NCI-H1417 (cell line): ENCODE data around the gene PHF23.
"Not testable (repeated sequence)": the region's sequence is repeated elsewhere in the genome, so short reads cannot be mapped to it uniquely, and the experiment has no call there.

ENCODE experiments used
- DNase-seq, 3 experiments: peaks; one replicate each; lab custom pipeline; 2025; lab: John Stamatoyannopoulos, UW

PHF23 gene

DNA sequence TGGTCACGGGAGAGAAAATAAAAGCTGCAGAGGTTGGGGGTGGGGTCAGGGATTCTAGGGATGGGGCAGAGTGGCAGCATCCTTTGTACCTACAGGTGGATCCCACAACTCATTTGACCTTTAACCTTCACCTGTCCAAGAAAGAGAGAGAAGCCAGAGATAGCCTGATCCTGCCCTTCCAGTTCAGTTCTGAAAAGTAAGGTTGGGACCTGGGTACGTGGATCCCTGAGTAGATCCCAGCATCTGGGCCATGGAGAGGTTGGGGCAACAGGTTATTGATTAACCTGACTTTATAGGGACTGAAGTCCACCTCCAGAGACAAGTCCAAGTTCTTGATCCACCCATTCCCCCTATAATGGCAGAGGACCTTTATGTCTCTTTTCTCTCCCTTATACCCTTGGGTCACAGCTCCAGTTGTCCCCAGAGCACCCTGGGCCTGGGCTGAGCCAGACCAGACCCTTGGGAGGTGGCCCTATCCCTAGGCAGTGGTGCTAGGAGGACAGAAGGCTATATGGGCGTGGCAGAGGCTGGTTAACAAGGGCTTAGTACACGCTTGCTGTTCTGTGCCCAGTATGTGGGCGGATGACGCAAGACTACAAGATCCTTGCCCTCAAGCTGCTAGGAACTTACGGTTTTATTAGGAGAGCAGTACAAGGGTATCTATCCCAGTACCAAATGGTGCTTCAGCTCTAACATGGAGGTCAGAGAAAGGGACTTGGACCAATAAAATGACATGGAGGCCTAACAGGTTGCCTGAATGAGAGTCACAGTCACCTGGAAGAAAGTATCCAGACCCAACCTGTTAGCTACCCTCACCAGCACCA lies 19.7 kb upstream of the PHF23 start:
- peak in 1 of 3 experiments; percentile 0 for DNase-seq

DNA sequence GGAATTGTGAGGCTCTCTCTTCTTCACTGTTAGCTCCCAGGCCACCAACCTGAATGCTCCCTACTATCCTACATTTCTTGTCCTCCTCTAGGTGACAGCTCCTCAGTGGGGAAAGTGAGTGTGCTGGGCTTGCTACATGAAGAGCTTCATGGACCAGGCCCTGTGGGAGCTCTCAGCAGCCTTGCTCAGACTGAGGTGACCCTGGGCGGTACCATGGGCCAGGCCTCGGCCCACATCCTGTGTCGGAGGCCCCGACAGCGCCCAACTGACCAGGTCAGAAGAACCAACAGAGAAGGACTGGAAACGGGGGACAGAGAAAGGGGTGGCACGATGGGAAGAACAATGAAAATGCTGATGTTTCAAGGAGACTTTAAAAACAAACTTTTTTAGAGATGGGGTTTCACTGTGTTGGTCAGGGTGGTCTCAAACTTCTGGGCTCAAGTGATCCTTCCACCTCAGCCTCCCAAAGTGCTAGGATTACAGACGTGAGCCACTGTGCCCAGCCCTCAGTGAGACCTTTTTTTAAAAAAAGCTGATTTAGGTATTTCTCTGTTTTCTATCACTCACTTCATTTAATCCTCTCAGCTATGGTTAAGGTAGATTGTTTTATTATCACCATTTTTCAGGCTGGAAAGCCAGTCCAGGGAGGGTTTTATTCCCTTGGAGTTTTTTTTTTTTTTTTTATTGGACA lies 17.7 kb upstream of the PHF23 start:
- DNase-seq = no peak

DNA sequence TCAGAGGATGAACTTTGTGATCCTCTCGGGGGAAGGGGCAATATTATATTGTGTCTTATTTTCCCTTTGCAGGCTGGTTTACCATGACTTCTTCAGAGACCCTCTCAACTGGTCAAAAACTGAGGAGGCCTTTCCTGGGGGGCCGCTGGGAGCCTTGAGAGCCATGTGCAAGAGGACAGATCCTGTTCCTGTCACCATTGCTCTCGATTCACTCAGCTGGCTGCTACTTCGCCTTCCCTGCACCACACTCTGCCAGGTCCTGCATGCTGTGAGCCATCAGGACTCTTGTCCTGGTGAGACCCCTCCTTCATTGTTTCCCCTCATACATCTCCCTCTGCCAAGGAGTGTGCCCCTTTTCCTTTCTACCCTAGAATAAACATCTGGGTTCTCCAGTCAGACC lies 15.3 kb upstream of the PHF23 start:
- DNase-seq = no peak

DNA sequence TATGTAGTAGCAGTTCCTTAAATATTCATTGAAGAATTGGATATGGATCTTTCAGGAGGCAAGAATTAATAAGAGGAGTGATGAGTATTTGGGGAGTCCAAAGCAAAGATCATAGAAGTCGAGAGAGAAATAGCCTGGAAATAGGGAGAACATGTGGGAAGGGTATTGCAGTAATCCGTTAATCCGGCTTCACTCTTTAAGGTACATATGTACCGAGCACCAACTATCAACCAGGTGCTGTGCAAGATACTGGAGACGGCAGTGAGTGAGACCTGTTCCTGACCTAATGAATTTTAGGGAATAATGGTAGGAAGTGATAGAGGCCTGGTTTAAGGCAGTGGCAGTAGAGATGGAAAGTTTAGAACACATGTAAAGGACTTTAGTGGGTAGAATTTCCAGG lies 13.8 kb upstream of the PHF23 start:
- no peak for DNase-seq

DNA sequence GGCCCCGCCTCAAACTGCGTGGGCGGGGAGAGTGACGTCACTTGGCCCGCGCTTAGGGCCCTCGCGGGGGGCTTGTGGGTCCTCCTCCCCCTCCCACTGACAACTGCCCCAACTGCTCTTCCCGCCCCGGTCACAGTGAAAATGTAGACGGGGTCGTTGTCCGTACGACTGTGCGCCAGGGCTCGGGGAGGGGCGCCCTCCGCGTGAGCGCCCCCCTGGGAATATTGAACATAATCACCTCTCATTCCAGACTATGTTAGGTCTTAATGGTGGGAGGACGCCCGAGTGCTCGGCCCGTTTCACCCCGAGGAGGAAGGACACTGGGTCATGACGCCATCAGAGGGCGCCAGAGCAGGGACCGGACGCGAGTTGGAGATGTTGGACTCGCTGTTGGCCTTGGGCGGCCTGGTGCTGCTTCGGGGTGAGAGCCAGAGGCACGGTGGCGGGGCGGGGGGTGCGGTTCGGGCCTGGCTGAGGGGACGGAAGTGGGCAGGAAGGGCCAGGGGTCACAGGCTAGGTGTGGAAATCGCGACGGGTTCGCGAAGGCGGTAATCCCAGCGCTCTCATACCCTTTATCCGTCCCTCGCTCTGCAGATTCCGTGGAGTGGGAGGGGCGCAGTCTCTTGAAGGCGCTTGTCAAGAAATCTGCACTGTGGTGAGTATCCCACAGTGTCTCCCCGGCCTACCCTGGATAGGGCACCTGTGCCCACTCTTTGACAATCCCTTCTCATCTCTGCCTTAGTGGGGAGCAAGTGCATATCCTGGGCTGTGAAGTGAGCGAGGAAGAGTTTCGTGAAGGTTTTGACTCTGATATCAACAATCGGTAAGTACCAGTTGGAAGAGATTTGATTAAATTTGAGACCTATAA lies 13.2 kb upstream of the PHF23 start, which contains the start of gene ELP5:
Gene ELP5 (plus strand): TSS at position 40 of the 868 bp plus-strand sequence. CDS start 336 bp downstream, at position 376.
- peak; percentile 77 to 96 (median 93) for DNase-seq

DNA sequence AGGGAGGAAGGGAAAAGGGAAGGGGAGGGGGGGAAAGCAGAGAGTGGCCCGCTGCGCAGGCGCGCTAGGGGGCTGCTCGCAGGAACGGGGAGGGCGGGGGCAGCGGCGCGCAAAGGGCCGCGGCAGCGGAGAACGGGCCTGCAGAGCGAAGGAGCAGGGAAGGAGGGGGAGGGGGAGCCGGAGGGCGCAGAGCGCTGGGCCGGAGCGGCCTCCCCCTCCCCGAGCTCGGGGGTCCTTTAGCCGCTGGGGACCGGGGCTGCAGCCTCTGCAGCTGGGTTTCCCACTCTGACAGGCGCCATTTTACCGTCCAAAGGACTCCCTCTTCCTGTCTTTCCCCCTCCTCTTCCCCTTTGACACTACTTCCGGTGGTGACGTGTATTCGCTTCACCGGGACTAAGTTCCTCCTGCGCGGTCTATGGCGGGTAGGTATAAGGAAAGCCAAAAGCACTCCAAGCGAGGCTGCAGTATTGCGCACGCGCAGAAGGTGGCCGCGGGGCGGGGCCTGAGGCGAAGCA lies 12.5 kb upstream of the PHF23 start, which contains the start of gene CTDNEP1:
Gene CTDNEP1 (minus strand): TSS at position 74 of the 515 bp plus-strand sequence. CDS start 438 bp downstream, outside the sequence.
- peak; percentile 94 to 99 (median 96) for DNase-seq

DNA sequence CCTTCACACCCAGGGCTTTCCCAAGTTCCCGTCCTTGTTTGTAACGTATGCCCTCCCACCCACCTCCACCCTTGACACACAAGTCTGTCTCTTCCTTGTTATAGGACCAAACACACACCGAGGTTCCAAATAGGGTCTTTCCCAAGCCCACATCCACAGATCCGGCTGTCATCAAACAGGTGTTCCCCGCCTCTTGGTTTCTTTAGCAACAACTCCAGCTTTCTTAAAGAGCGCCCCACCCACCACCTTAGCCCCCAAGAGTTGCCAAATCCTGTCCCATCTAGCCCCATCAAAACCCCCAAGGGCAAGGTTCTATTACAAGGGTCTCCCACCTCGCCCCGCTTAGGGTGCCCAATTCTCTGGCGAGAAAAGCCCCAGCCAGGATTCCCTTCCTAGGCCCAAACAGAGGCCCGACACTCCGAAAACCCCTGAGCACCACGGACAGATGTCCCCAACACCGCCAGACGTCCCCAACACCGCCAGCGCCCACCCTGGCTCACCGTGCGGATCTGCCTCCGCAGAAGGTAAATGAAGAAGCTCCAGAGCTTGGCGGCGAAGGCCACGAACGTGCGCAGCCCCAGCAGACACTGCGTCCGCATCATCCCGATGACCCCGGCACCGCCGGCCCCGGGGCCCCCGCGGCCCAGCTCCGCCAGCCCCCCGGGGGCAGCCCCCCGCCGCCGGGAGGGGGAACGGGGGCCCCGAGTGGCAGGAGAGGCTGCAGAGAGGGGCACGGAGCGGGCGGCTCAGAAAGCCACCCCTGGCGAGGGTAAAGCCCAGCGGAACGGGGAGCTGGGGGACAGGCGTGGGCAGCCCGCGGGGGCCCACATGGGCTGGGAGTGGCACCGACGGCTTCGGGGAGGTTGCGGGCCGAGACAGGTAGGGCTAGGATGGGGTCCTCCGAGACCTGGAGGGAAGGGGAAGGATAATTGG lies 11.7 kb upstream of the PHF23 start:
- peak in 2 of 3 experiments; percentile 12 to 32 for DNase-seq

DNA sequence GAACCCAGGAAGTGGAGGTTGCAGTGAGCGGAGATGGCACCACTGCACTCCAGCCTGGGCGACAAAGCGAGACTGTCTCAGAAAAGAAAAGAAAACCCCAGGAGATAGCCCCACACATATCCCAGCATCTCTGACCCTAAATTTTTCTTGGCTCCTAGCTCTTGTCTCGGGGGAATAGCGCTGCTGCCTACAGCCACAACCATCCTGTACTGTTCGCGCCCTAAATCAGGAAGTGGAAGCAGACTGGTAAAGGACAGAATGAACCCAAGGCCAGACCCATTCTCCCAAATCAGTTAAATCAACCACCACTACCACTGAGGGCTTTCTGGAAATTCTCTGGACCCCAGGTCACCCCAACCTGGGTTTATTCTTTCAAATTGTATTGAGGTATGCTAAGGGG lies 10.6 kb upstream of the PHF23 start:
- no peak for DNase-seq

DNA sequence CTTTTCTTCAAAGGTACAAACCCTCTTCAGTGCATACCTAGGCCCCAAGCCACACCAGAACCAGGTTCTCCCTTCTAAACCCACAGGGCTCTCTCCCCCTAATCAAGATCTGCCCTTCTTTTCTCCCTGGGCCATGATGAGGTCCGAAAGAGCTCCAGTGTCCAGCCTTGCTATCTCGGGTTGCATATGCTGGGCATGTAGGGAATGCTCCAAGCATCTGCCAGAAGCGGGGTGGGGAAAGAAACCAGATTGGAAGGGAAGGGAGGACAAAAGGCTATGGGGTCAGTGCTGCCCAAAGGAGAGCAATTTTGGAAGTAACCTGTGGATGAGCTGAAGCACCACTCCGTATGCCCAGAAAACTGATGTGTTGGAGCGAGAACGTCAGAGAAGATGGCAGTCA lies 10.0 kb upstream of the PHF23 start:
- DNase-seq = no peak

DNA sequence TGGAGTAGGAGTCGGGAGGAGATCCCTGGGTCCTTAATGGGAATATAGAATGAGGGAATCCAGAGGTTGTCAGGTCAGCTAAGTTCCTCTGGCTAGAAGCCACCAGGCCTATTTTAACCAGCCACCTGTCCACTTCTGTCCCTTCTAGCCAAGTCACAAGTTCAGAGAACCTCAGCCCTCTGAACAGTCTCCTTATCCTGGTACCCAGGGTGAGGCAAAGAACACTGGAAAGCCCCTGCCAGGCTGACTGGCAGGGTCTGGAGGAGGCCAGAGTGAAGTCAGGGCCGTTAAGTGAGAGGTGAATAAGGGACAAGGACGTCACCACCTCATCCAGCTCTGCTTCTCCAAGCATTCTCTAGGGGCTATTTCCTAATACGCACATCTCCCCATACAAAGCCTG lies 9.5 kb upstream of the PHF23 start:
- no peak for DNase-seq

DNA sequence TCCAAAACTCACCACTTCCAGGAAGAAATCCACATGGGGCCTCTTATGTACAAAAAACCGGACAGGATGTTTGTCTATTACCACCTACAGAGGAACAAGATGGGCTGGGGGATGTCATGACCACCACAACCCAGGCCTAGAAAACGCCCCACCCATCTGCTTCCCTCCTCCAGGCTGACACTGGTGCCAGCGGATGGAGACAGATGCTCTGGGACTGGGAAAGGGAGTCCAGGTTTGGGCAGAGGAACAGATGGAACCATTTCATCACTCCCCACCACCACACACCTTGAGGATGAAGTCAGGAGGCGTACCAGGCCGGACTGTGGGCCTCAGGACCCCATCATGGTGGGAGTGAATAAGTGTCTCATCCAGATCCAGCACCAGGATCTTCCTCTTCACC lies 7.5 kb upstream of the PHF23 start:
- no peak for DNase-seq

DNA sequence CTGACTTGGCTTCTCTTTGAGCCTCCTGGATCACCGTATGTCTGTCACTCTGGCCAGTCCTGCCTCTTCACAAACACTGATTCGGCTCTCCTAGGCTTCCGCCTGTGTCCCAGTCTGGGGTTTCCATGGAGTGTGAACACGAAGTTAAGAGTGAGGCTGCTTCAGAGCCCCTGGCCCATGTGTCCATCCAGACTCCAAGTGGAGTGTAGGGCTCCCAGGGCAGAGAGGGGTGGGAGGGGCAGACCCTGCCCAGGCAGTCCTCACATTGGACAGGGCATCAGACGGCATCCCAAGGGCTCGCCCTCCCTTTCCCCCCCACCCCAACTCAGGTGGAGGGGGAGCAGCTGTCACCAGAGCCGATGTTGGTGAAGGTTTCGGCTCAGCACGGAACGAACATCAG lies 4.6 kb upstream of the PHF23 start:
- not testable (repeated sequence) for DNase-seq

DNA sequence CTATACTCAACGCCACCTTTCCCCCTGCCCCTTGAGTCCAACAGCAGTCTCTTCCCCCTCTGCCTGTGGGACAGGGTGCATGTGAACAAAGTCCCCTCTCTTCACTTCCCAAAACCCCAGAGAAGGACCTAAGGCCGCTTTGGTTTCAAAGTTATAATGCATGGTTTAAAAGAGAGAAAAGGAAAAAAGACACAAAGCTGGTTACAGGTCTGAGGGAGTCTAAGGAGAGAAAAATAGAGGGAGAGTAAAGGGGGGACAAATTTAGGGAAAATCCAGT lies 4.1 kb upstream of the PHF23 start:
- no peak for DNase-seq

DNA sequence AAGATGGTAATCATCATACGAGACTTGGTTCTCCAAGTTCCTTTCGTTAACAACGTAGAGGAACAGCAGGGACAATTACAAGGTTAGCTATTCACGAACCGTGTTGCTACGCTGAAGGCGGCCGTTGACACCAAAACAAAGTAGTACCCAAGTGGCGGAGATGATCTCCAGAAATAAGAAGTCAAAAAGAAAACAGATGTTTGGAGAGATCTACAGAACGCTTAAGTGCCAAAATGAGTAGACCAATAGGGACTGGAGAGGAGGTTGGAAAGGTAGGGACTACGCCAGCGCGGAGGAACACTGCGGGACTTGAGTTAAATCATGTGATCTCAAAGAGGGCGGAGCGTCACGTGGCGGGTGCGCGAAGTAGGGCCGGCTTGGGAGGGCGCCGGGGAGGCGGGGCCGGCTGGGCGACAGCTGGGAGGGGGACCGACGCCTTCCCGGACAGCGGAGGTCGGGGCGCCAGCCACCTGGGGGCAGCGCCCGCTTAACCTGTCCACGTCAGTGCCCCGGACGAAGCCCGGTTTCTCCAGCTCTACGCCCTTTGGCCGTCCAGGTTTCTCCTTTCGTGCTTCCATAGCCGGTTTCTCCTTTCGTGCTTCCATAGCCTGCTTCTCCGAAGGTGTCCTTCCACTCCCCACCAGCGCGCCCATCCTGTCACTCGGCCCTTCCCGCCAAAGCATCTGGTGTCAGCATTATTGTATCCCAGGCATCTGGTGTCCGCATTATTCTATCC lies 3.6 kb upstream of the PHF23 start:
- peak; percentile 90 to 95 (median 92) for DNase-seq

DNA sequence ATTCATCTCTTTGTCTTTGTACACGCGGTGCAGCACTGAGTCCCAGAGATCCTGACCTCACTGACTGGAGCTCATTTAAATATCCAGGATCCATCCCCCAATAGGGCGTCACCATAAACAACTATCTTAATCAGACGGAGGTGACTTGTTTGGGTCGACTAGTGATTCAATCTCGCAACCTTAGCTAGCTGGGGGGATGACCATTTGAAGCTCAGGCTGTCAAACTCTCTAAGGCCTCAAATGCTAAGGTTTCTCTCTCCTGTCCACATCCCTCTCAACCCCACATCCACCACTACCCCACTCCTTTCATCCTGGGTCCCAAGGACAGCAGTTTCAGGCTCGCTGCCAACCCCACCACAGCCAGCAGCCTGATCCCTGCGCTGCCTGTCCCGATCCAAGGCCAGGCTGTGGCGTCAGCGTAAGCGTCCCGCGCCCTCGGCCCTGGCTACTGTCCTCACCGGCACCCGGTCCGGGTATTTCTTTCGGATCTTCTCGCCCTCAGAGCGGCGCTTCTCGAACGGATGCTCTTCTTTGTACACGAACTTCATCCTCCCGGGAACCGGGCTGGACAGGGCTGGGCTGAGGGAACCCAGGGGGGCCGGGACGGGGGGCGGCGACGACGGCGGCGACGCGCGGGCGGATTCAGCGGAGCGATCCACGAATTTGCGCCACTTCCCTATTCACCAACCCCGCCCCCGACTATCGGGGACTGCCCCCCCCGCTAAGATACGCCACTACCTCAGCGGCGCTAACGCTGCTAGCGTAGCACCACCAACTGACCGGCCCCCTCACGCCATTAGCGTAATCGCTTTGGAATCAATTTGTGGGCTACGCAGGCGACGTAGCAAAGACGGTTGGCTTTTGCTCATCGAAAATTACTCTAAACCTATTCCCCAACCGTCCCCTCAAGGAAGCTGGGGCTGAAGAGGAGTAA lies 2.8 kb upstream of the PHF23 start, which contains the start of gene GABARAP:
Gene GABARAP (minus strand): TSS at position 667 of the 934 bp plus-strand sequence. CDS start 119 bp downstream, at position 548.
- peak; percentile 85 to 94 (median 88) for DNase-seq

DNA sequence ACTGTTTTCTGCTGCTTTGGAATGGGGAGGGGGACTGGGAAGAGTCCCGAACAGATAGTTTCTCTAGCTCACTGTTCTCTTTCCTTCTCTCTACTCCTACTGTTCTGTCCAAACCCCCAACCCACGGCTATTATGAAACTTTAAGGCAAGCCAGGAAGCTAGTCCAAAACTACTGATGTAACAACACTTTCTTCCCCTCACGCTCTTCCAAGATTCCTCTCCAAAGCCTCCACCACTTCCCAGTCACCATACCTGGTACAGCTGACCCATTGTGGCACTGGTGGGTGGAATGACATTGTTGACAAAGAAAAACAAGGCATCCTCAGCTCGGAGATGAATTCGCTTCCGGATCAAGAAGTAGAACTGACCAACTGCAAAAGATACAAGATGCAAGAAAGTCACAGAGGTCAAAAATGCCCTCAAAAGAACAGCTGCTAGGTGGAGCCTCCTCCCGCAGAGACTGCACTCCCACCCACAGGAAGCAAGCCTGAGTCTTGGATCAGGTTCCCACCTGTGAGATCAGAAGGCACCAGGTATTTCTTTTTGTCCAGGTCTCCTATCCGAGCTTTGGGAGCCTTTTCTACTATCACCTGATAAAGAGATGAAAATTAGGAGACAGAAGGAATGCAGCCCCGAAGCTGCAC lies 2.0 kb upstream of the PHF23 start:
- DNase-seq = no peak

DNA sequence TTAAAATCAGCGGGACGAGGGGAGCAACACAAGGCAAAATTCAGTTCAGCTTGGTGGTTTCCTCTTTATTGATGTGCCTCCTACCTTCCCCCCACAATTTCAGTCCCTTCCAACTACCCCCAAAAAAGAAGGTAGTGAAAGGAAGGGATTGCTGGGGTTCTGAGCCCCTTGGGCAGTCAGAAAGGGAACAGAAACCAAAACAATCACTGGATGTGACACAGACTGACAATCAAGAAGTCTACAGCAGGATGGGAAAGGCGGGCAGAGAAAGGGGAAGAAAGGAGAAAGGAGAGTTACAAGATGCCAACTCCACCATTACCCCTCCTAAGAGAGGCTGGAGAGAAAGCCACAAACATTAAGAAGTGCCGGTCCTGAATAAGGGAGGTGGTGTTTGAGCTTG lies 1.1 kb upstream of the PHF23 start:
- no peak for DNase-seq

DNA sequence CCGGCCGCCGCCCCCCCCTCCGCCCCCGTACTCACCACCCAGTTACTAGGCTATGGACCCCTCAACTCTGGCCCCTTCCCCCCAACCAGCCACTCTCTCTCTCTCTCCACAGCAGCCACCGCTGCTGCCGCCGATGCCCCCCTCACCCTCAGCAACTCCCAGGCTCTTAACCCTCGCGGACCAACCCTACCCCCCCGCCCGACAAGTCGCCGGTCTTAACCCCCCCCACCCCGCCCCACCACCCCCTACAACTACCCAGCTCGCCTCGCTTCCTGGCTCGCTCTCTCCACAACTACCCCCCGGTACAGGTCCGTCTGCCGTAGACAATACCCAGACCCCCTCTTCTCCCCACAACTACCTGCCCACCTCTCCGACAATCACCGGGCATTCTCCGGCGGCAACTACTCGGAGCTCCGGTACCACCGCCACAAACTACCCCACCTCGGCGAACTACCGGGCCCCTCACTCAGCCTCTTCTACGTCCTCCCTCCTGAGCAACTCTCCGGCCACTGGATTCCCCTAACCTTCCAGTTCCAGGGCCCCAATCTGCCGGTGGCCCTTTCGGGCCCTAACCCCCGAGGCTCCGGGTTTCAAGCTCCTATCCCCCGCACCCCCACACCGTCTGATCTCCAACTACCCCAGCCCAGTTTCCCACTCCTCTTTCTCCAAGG lies 702 bp downstream of the PHF23 start:
- DNase-seq = peak in 2 of 3 experiments; percentile 30 to 57
